IMR-90 (cell line): ENCODE measurements around the gene NRXN2. TPM values are rescaled to one million over a fixed set of nuclear protein-coding genes. Genes with fewer than 3 reads are reported as not detected.

Source experiments
- ATAC-seq: fragments of 200-7000 bp; cut with Tn5 transposase; 2 replicates; pipeline ENCODE4 v1.9.1; 2020; ENCODE audit warnings: low read depth, mild to moderate bottlenecking, moderate library complexity
- BruUV-seq: library from RNA; stranded (reverse); fragments of 400-500 nt; replicated peaks from 2 replicates; lab custom pipeline; 2021; lab: Mats Ljungman, UMichigan
- CTCF ChIA-PET: fragments of 300-600 bp; formaldehyde crosslinking; extraction: SDS; loops from one replicate; lab custom pipeline; 2021; ENCODE audit warnings: antibody characterized with exemption; lab: Yijun Ruan, JAX
- POLR2A ChIA-PET: fragments of 300-600 bp; sonication (Branson Sonifier 250); formaldehyde crosslinking; loops from one replicate; lab custom pipeline; 2022; ENCODE audit warnings: antibody characterized with exemption; ENCODE audit not compliant: unreplicated experiment; lab: Charles Lee
- DNase-seq: peaks from one replicate; pipeline ENCODE4 v3.0.0; 2013
- H2AFZ ChIP-seq: replicated peaks from 2 replicates; pipeline ENCODE3; 2013; ENCODE audit warnings: low read length, mild to moderate bottlenecking; ENCODE audit not compliant: poor library complexity
- H2AK5ac ChIP-seq: 2 replicates; pipeline ENCODE4 v1.6.1; 2013; ENCODE audit warnings: low read depth, low read length, inconsistent platforms
- H2AK9ac ChIP-seq: replicated peaks from 2 replicates; pipeline ENCODE3; 2013; ENCODE audit warnings: mild to moderate bottlenecking, low read depth, low read length, moderate library complexity; ENCODE audit not compliant: poor library complexity
- H2BK120ac ChIP-seq: 2 replicates; pipeline ENCODE4 v1.6.1; 2013; ENCODE audit warnings: low read depth, low read length, inconsistent platforms
- H2BK15ac ChIP-seq: 3 replicates; pipeline ENCODE4 v1.6.1; 2013; ENCODE audit warnings: low read depth, low read length, inconsistent platforms
- H2BK20ac ChIP-seq: 2 replicates; pipeline ENCODE4 v1.6.1; 2013; ENCODE audit warnings: low read depth, mild to moderate bottlenecking, inconsistent platforms, low read length, moderate library complexity
- H2BK5ac ChIP-seq: 2 replicates; pipeline ENCODE4 v1.6.1; 2013; ENCODE audit warnings: mild to moderate bottlenecking, low read depth, low read length, inconsistent platforms; ENCODE audit not compliant: poor library complexity, severe bottlenecking
- H3K14ac ChIP-seq: replicated peaks from 2 replicates; pipeline ENCODE4 v1.6.1; 2013; ENCODE audit warnings: low read depth, low read length, inconsistent platforms
- H3K18ac ChIP-seq: 2 replicates; pipeline ENCODE4 v1.6.1; 2013; ENCODE audit warnings: low read depth, low read length, control low read depth
- H3K23ac ChIP-seq: 2 replicates; pipeline ENCODE4 v1.6.1; 2013; ENCODE audit warnings: low read depth, low read length, inconsistent platforms
- H3K27ac ChIP-seq: 2 replicates; pipeline ENCODE4 v1.5.1; 2013; ENCODE audit warnings: mild to moderate bottlenecking, control low read depth, low read length; ENCODE audit not compliant: insufficient read depth
- H3K27me3 ChIP-seq: 2 replicates; pipeline ENCODE4 v1.6.1; 2013; ENCODE audit warnings: low read length; ENCODE audit not compliant: control insufficient read depth, insufficient read depth
- H3K36me3 ChIP-seq: 2 replicates; pipeline ENCODE4 v1.6.1; 2013; ENCODE audit warnings: low read length, mixed read lengths; ENCODE audit not compliant: control insufficient read depth, insufficient read depth
- H3K4ac ChIP-seq: 2 replicates; pipeline ENCODE4 v1.6.1; 2013; ENCODE audit warnings: low read depth, low read length, inconsistent platforms
- H3K4me1 ChIP-seq: 2 replicates; pipeline ENCODE4 v1.6.1; 2013; ENCODE audit warnings: low read length, mixed read lengths; ENCODE audit not compliant: control insufficient read depth, insufficient read depth
- H3K4me2 ChIP-seq: 2 replicates; pipeline ENCODE4 v1.6.1; 2013; ENCODE audit warnings: low read depth, mild to moderate bottlenecking, control low read depth, low read length, moderate library complexity
- H3K4me3 ChIP-seq: 2 replicates; pipeline ENCODE4 v1.5.1; 2013; ENCODE audit warnings: low read depth, mild to moderate bottlenecking, control low read depth, low read length, moderate library complexity; ENCODE audit not compliant: insufficient read depth
- H3K56ac ChIP-seq: 2 replicates; pipeline ENCODE4 v1.6.1; 2013; ENCODE audit warnings: low read length, inconsistent platforms; ENCODE audit not compliant: insufficient read depth; ENCODE audit errors: extremely low read depth
- H3K79me1 ChIP-seq, 2 experiments: 2 replicates each; pipeline ENCODE4 v1.6.1; 2013; ENCODE audit warnings: low read length in 2 of 2, inconsistent platforms in 1 of 2, low read depth in 1 of 2
- H3K9ac ChIP-seq: 2 replicates; pipeline ENCODE4 v1.6.1; 2013; ENCODE audit warnings: low read depth, low read length, control low read depth
- H3K9me1 ChIP-seq: 2 replicates; pipeline ENCODE4 v1.6.1; 2013; ENCODE audit warnings: low read length, inconsistent platforms; ENCODE audit not compliant: insufficient read depth
- H3K9me3 ChIP-seq: 2 replicates; pipeline ENCODE4 v1.6.1; 2013; ENCODE audit warnings: low read length; ENCODE audit not compliant: control insufficient read depth, insufficient read depth
- H4K20me1 ChIP-seq: 2 replicates; pipeline ENCODE4 v1.6.1; 2013; ENCODE audit warnings: low read length, inconsistent platforms; ENCODE audit not compliant: insufficient read depth
- H4K5ac ChIP-seq: 2 replicates; pipeline ENCODE4 v1.6.1; 2013; ENCODE audit warnings: mild to moderate bottlenecking, low read depth, low read length, control low read depth
- H4K8ac ChIP-seq, 2 experiments: 2 replicates each; pipeline ENCODE4 v1.6.1; 2013; ENCODE audit warnings: low read depth in 2 of 2, low read length in 2 of 2, control low read depth in 1 of 2, inconsistent platforms in 1 of 2
- H4K91ac ChIP-seq: 2 replicates; pipeline ENCODE4 v1.6.1; 2013; ENCODE audit warnings: low read depth, low read length, inconsistent platforms; ENCODE audit not compliant: insufficient read depth
- BHLHE40 ChIP-seq: fragments of 150-350 bp; IDR thresholded peaks from 2 replicates; pipeline ENCODE4 v1.6.1; 2016; ENCODE audit warnings: mild to moderate bottlenecking, low read depth, low read length
- CTCF ChIP-seq: conservative IDR thresholded peaks from 2 replicates; pipeline ENCODE4 v1.5.1; 2012; ENCODE audit warnings: mild to moderate bottlenecking, low read depth, low read length, improper control_type of control experiment
- ELK1 ChIP-seq: fragments of 150-350 bp; IDR thresholded peaks from 2 replicates; pipeline ENCODE4 v1.6.1; 2016; ENCODE audit warnings: low read depth, mild to moderate bottlenecking, low read length, moderate library complexity, borderline replicate concordance
- POLR2A ChIP-seq: IDR thresholded peaks from 2 replicates; pipeline ENCODE4 v1.6.1; 2012; ENCODE audit warnings: mild to moderate bottlenecking, low read depth, low read length
- RCOR1 ChIP-seq: IDR thresholded peaks from 2 replicates; pipeline ENCODE4 v1.6.1; 2012; ENCODE audit warnings: mild to moderate bottlenecking, low read length, improper control_type of control experiment; ENCODE audit not compliant: insufficient replicate concordance
- SMC3 ChIP-seq: fragments of 150-350 bp; IDR thresholded peaks from 2 replicates; pipeline ENCODE4 v1.6.1; 2016; ENCODE audit warnings: low read depth, mild to moderate bottlenecking, antibody characterized with exemption, low read length, moderate library complexity
- WGBS, 2 experiments: methylation state at CpG; one replicate each; pipeline versions ENCODE4 v1.1.5 to v1.1.7; 2013; ENCODE audit warnings: missing lambda C conversion rate in 2 of 2; ENCODE audit not compliant: insufficient read length in 1 of 2; ENCODE audit errors: extremely low coverage in 2 of 2; 5-methylcytosine and 5-hydroxymethylcytosine counted together
- dilution Hi-C: fragments of 300-500 bp; cut with HindIII; formaldehyde crosslinking; loops from one replicate; pipeline ENCODE4 v1.14.3; 2018; ENCODE audit warnings: low sequenced_read_pairs; ENCODE audit not compliant: unreplicated experiment
- in situ Hi-C: fragments of 300-500 bp; cut with MboI; formaldehyde crosslinking; loops from 3 replicates; pipeline ENCODE4 v1.14.3; 2019; ENCODE audit warnings: low sequenced_read_pairs, inconsistent platforms, mixed read lengths
- intact Hi-C: fragments of 100-400 bp; cut with micrococcal nuclease; formaldehyde crosslinking; loops from 2 replicates; pipeline ENCODE4 v1.10.0; 2022
- polyA plus RNA-seq, 3 experiments: library from polyadenylated mRNA; depleted of rRNA; stranded (reverse); fragments of >200 nt; gene quantifications; 2 replicates each; pipeline ENCODE4 v1.2.3, GENCODE V29; 2012; ENCODE audit warnings: low replicate concordance in 1 of 3
- total RNA-seq: library from RNA; depleted of rRNA; stranded (reverse); fragments of >200 nt; gene quantifications from 2 replicates; pipeline ENCODE4 v1.2.3, GENCODE V29; 2012; rRNA removed

The NRXN2 gene
- total and polyA plus RNA-seq, 2 of the 4 experiments (the other 2 are of a cell fraction), result 0.18 to 0.22 TPM

GRCh38 chr11:64556721-64557250, 166.2 kb downstream of the NRXN2 start:
- WGBS, 2 experiments, result 95% methylated on average over 7 of the region's 12 CpGs; no CpG with 5 or more reads in 1 of the 2 experiments
- dilution Hi-C loops, result no loop called here
- POLR2A ChIA-PET, result interaction anchor here (0.6 kb wide), 1 partner anchor 372 kb away, joined by 3 read pairs; no protein-coding TSS in a partner anchor

More at GRCh38 chr11:64556721-64557250, 166.2 kb downstream of the NRXN2 start:
- Histone ChIP-seq H4K91ac (no peak overlapping the region), H3K4me3 (no peak overlapping the region), H3K79me1 (no peaks in the 10 kb centered on the region), H3K9ac (no peak overlapping the region), H4K5ac (no peak overlapping the region), H3K9me3 (no peaks in the 10 kb centered on the region), H2AFZ (no peak overlapping the region), H3K14ac (no peak overlapping the region), H2BK120ac (no peak overlapping the region), H3K56ac (no peak overlapping the region), H3K9me1 (no peaks in the 10 kb centered on the region), H2BK20ac (no peak overlapping the region), H2AK5ac (no peak overlapping the region), H3K27ac (no peak overlapping the region), H3K36me3 (no peaks in the 10 kb centered on the region), H3K4me1 (no peaks in the 10 kb centered on the region), H2BK5ac (no peak overlapping the region), H2AK9ac (no peak overlapping the region), H3K23ac (no peak overlapping the region), H3K18ac (no peak overlapping the region), H3K4ac (no peak overlapping the region), H3K4me2 (no peak overlapping the region), H2BK15ac (no peak overlapping the region), H3K27me3 (peaks cover 27% of the 10 kb centered on the region), H4K8ac (no peak overlapping the region), H4K20me1 (0 out of 2 replicates have a peak, but pooled peaks cover 4% of the 10 kb centered on the region)
- CTCF ChIA-PET, result no interaction called here
- intact Hi-C loops (no loop called here), in situ Hi-C loops (no loop called here)
- no TSS peak for BruUV-seq
- DNase-seq, result no peak
- ATAC-seq, result no peak
- TF ChIP-seq ELK1 (no peak), BHLHE40 (no peak), SMC3 (no peak), POLR2A (no peak), RCOR1 (no peak), CTCF (no peak)

Other genes starting within 250 kb of the NRXN2 start
- not detected in 2 replicates for gene SLC22A11, start 167.3 kb downstream of the NRXN2 start, total RNA-seq
- gene SLC22A11, start 167.3 kb downstream of the NRXN2 start, polyA plus RNA-seq (2012; rRNA removed), result not detected in 2 replicates
- gene SLC22A12, start 132.0 kb downstream of the NRXN2 start, total RNA-seq, result not detected in 2 replicates
- not detected in 2 replicates for gene SLC22A12, start 132.0 kb downstream of the NRXN2 start, polyA plus RNA-seq (2012; rRNA removed)
- gene RASGRP2, start 20.9 kb upstream of the NRXN2 start, total RNA-seq, result not detected in 2 replicates
- 0.82 and 1.2 TPM in 2 replicates for gene RASGRP2, start 20.9 kb upstream of the NRXN2 start, polyA plus RNA-seq (2012; rRNA removed)
- gene PYGM, start 36.8 kb upstream of the NRXN2 start, total RNA-seq, result under 0.01 and 0.18 TPM in 2 replicates
- gene PYGM, start 36.8 kb upstream of the NRXN2 start, polyA plus RNA-seq (2012; rRNA removed), result 0.21 and 0.46 TPM in 2 replicates
- 56.8 and 76.1 TPM in 2 replicates for gene SF1, start 55.3 kb upstream of the NRXN2 start, total RNA-seq
- 75.0 and 88.0 TPM in 2 replicates for gene SF1, start 55.3 kb upstream of the NRXN2 start, polyA plus RNA-seq (2012; rRNA removed)
- 9.2 and 11.7 TPM in 2 replicates for gene MAP4K2, start 80.0 kb upstream of the NRXN2 start, total RNA-seq
- 16.6 and 22.2 TPM in 2 replicates for gene MAP4K2, start 80.0 kb upstream of the NRXN2 start, polyA plus RNA-seq (2012; rRNA removed)
- 8.8 and 9.4 TPM in 2 replicates for gene MEN1, start 87.4 kb upstream of the NRXN2 start, total RNA-seq
- 35.7 and 44.7 TPM in 2 replicates for gene MEN1, start 87.4 kb upstream of the NRXN2 start, polyA plus RNA-seq (2012; rRNA removed)
- gene CDC42BPG, start 121.5 kb upstream of the NRXN2 start, total RNA-seq, result under 0.01 TPM in 2 replicates
- gene CDC42BPG, start 121.5 kb upstream of the NRXN2 start, polyA plus RNA-seq (2012; rRNA removed), result 0.10 and 0.12 TPM in 2 replicates
- 107 and 125 TPM in 2 replicates for gene EHD1, start 155.4 kb upstream of the NRXN2 start, total RNA-seq
- 209 and 216 TPM in 2 replicates for gene EHD1, start 155.4 kb upstream of the NRXN2 start, polyA plus RNA-seq (2012; rRNA removed)
- 3.2 and 3.6 TPM in 2 replicates for gene ATG2A, start 194.0 kb upstream of the NRXN2 start, total RNA-seq
- gene ATG2A, start 194.0 kb upstream of the NRXN2 start, polyA plus RNA-seq (2012; rRNA removed), result 10.5 and 12.7 TPM in 2 replicates
- gene PPP2R5B, start 201.5 kb upstream of the NRXN2 start, total RNA-seq, result 6.4 and 6.5 TPM in 2 replicates
- gene PPP2R5B, start 201.5 kb upstream of the NRXN2 start, polyA plus RNA-seq (2012; rRNA removed), result 23.5 and 23.6 TPM in 2 replicates
- gene GPHA2, start 212.7 kb upstream of the NRXN2 start, total RNA-seq, result not detected in 2 replicates
- not detected in 2 replicates for gene GPHA2, start 212.7 kb upstream of the NRXN2 start, polyA plus RNA-seq (2012; rRNA removed)
- not detected in 2 replicates for gene MAJIN, start 248.9 kb upstream of the NRXN2 start, total RNA-seq
- gene MAJIN, start 248.9 kb upstream of the NRXN2 start, polyA plus RNA-seq (2012; rRNA removed), result not detected in 2 replicates